Fibroblast of lung (primary cell): Measurements from ENCODE around the gene ANKS4B. TPM values are rescaled to one million over a fixed set of nuclear protein-coding genes. Genes with fewer than 3 reads are reported as not detected.

Experiments
- DNase-seq, 2 donors: peaks; one replicate each; pipeline versions ENCODE4 v3.0.0 to v3.0.0-alpha.2; 2010; ENCODE audit warnings: low read depth in 2 of 2
- H2AFZ ChIP-seq: 2 replicates; pipeline ENCODE4 v1.5.1; 2012; ENCODE audit warnings: low read length, control low read depth, inconsistent platforms
- H3K27ac ChIP-seq: 2 replicates; pipeline ENCODE4 v1.5.1; 2011; ENCODE audit warnings: low read length, control low read depth; ENCODE audit not compliant: insufficient read depth
- H3K27me3 ChIP-seq: 2 replicates; pipeline ENCODE4 v1.5.1; 2011; ENCODE audit warnings: mild to moderate bottlenecking, low read length; ENCODE audit not compliant: control insufficient read depth, insufficient read depth
- H3K36me3 ChIP-seq: 2 replicates; pipeline ENCODE4 v1.5.1; 2011; ENCODE audit warnings: low read length; ENCODE audit not compliant: control insufficient read depth, insufficient read depth
- H3K4me1 ChIP-seq: 2 replicates; pipeline ENCODE4 v1.5.1; 2011; ENCODE audit warnings: low read length; ENCODE audit not compliant: control insufficient read depth, insufficient read depth; ENCODE audit errors: extremely low read depth
- H3K4me2 ChIP-seq: 2 replicates; pipeline ENCODE4 v1.5.1; 2011; ENCODE audit warnings: low read length, control low read depth; ENCODE audit not compliant: insufficient read depth; ENCODE audit errors: extremely low read depth
- H3K4me3 ChIP-seq, 4 experiments: fragments of 200-600 bp in 1 of 4; sonication (generic) in 1 of 4; replicated peaks in 1 of 4; 2 replicates each; pipeline ENCODE4 v1.5.1; 2011 to 2016; ENCODE audit warnings: low read length in 4 of 4, low read depth in 3 of 4, mild to moderate bottlenecking in 3 of 4, control low read depth in 2 of 4, inconsistent platforms in 1 of 4, mixed read lengths in 1 of 4; ENCODE audit not compliant: insufficient read depth in 1 of 4; ENCODE audit errors: control extremely low read depth in 1 of 4
- H3K79me2 ChIP-seq: 2 replicates; pipeline ENCODE4 v1.5.1; 2012; ENCODE audit warnings: mild to moderate bottlenecking, low read length, inconsistent platforms; ENCODE audit not compliant: control insufficient read depth, insufficient read depth
- H3K9ac ChIP-seq: 2 replicates; pipeline ENCODE4 v1.5.1; 2011; ENCODE audit warnings: mild to moderate bottlenecking, low read length, control low read depth; ENCODE audit not compliant: insufficient read depth
- H3K9me3 ChIP-seq: 2 replicates; pipeline ENCODE4 v1.5.1; 2012; ENCODE audit warnings: low read depth, low read length; ENCODE audit not compliant: control insufficient read depth, insufficient read depth
- H4K20me1 ChIP-seq: 2 replicates; pipeline ENCODE4 v1.5.1; 2011; ENCODE audit warnings: low read length; ENCODE audit not compliant: control insufficient read depth, insufficient read depth; ENCODE audit errors: extremely low read depth
- CTCF ChIP-seq, 2 donors: IDR thresholded peaks in 1 of 2; conservative IDR thresholded peaks in 1 of 2; 1 replicate in 1 of 2; 2 replicates in 1 of 2; pipeline ENCODE4 v1.5.1; 2011 to 2012; ENCODE audit warnings: low read length in 2 of 2, control low read depth in 1 of 2, inconsistent platforms in 1 of 2, low read depth in 1 of 2, mild to moderate bottlenecking in 1 of 2
- EZH2 ChIP-seq: IDR thresholded peaks from 2 replicates; pipeline ENCODE4 v1.5.1; 2012; ENCODE audit warnings: low read length, control low read depth, mild to moderate bottlenecking; ENCODE audit errors: missing control alignments
- polyA plus RNA-seq, 2 donors: library from polyadenylated mRNA; depleted of rRNA in 1 of 2; stranded (reverse) in 1 of 2; unstranded in 1 of 2; fragments of >200 nt; gene quantifications; 2 replicates each; pipeline ENCODE4 v1.2.1, GENCODE V29; 2011 to 2012; ENCODE audit warnings: missing spikeins in 1 of 2
- total RNA-seq: library from RNA; depleted of rRNA; stranded (reverse); fragments of >200 nt; gene quantifications from 2 replicates; pipeline ENCODE4 v1.2.1, GENCODE V29; 2014

ANKS4B gene
- total and polyA plus RNA-seq, 2 donors (not counting 1 experiment from before 2014, with no cell fraction given): not detected

- Histone ChIP-seq H3K9ac (no peak overlapping the region), H3K79me2 (no peaks in the 10 kb centered on the region), H3K36me3 (no peaks in the 10 kb centered on the region), H4K20me1 (no peaks in the 10 kb centered on the region), H3K27me3 (no peaks in the 10 kb centered on the region), H3K27ac (no peak overlapping the region), H3K9me3 (no peaks in the 10 kb centered on the region), H3K4me3 (no peak overlapping the region), H3K4me2 (no peak overlapping the region), H2AFZ (no peak overlapping the region), H3K4me1 (no peaks in the 10 kb centered on the region)
- TF ChIP-seq CTCF (conservative IDR thresholded peaks at IDR 0.05 in 1 of 2, IDR thresholded peaks at IDR 0.05 in 1 of 2; ENCODE audit: low read depth in 1 of 2, low read length in 2 of 2) (no peak), EZH2 (no peak)
- DNase-seq: peak in 1 of 2 donors; percentile 6
Observed at GRCh38 chr16:21218153-21218552, 15.3 kb upstream of the ANKS4B start.

GRCh38 chr16:21219551-21219950 is 13.9 kb upstream of the ANKS4B start:
- H3K4me1 ChIP-seq: no peaks in the 10 kb centered on the region
- H3K4me3 ChIP-seq: no peak overlapping the region
- DNase-seq: no peak
- no peaks in the 10 kb centered on the region for H3K9me3 ChIP-seq
- H3K27me3 ChIP-seq: no peaks in the 10 kb centered on the region
- H2AFZ ChIP-seq: no peak overlapping the region
- TF ChIP-seq CTCF (conservative IDR thresholded peaks at IDR 0.05 in 1 of 2, IDR thresholded peaks at IDR 0.05 in 1 of 2; ENCODE audit: low read depth in 1 of 2, low read length in 2 of 2) (no peak), EZH2 (no peak)
- H3K36me3 ChIP-seq: no peaks in the 10 kb centered on the region
- H3K79me2 ChIP-seq: no peaks in the 10 kb centered on the region
- no peak overlapping the region for H3K27ac ChIP-seq
- H4K20me1 ChIP-seq: no peaks in the 10 kb centered on the region
- H3K4me2 ChIP-seq: no peak overlapping the region
- H3K9ac ChIP-seq: no peak overlapping the region

GRCh38 chr16:21222495-21223337 is 10.8 kb upstream of the ANKS4B start:
- H3K9me3 ChIP-seq: no peaks in the 10 kb centered on the region
- H2AFZ ChIP-seq: no peak overlapping the region
- no peak overlapping the region for H3K27ac ChIP-seq
- H3K36me3 ChIP-seq: no peaks in the 10 kb centered on the region
- H3K4me2 ChIP-seq: no peak overlapping the region
- no peaks in the 10 kb centered on the region for H3K27me3 ChIP-seq
- no peaks in the 10 kb centered on the region for H3K4me1 ChIP-seq
- H4K20me1 ChIP-seq: no peaks in the 10 kb centered on the region
- TF ChIP-seq EZH2 (no peak), CTCF (conservative IDR thresholded peaks at IDR 0.05 in 1 of 2, IDR thresholded peaks at IDR 0.05 in 1 of 2; ENCODE audit: low read depth in 1 of 2, low read length in 2 of 2) (no peak)
- no peak overlapping the region for H3K4me3 ChIP-seq
- no peak for DNase-seq
- no peaks in the 10 kb centered on the region for H3K79me2 ChIP-seq
- no peak overlapping the region for H3K9ac ChIP-seq
